Activated naive CD4-positive, alpha-beta T cell treated with anti-CD3 and anti-CD28 coated beads for 36 hours (primary cell): Measurements from ENCODE around the gene CORO1C. TPM values are rescaled to one million over a fixed set of nuclear protein-coding genes. Genes with fewer than 3 reads are reported as not detected.

Experiments
- CTCF ChIA-PET: fragments of 350-600 bp; sonication (Branson Sonifier 250); formaldehyde crosslinking; loops from one replicate; lab custom pipeline; 2021; ENCODE audit warnings: antibody characterized with exemption; lab: Charles Lee
- DNase-seq: peaks from one replicate; pipeline ENCODE4 v3.0.0-alpha.2; 2020
- H3K27ac Mint-ChIP-seq: one replicate; pipeline ENCODE4 v1.8.0; 2021; ENCODE audit warnings: mild to moderate bottlenecking, mixed read lengths
- H3K27me3 Mint-ChIP-seq: one replicate; pipeline ENCODE4 v1.8.0; 2021; ENCODE audit warnings: low read depth, mixed read lengths
- H3K36me3 Mint-ChIP-seq: one replicate; pipeline ENCODE4 v1.8.0; 2021; ENCODE audit warnings: low read depth, mixed read lengths
- H3K4me1 Mint-ChIP-seq: one replicate; pipeline ENCODE4 v1.8.0; 2021; ENCODE audit warnings: low read depth, mixed read lengths
- H3K4me3 Mint-ChIP-seq: one replicate; pipeline ENCODE4 v1.8.0; 2021; ENCODE audit warnings: mild to moderate bottlenecking, moderate library complexity, mixed read lengths
- H3K9me3 Mint-ChIP-seq: one replicate; pipeline ENCODE4 v1.8.0; 2021; ENCODE audit warnings: mixed read lengths
- intact Hi-C: fragments of 100-400 bp; cut with micrococcal nuclease; formaldehyde crosslinking; loops from one replicate; pipeline ENCODE4 v1.15.1; 2023
- total RNA-seq, 2 experiments: library from RNA; stranded (reverse); gene quantifications; one replicate each; pipeline ENCODE4 v1.2.3, GENCODE V29; 2021

The CORO1C gene
- total RNA-seq, 2 experiments from 2014 or later, result 36.4 to 43.7 TPM

DNA sequence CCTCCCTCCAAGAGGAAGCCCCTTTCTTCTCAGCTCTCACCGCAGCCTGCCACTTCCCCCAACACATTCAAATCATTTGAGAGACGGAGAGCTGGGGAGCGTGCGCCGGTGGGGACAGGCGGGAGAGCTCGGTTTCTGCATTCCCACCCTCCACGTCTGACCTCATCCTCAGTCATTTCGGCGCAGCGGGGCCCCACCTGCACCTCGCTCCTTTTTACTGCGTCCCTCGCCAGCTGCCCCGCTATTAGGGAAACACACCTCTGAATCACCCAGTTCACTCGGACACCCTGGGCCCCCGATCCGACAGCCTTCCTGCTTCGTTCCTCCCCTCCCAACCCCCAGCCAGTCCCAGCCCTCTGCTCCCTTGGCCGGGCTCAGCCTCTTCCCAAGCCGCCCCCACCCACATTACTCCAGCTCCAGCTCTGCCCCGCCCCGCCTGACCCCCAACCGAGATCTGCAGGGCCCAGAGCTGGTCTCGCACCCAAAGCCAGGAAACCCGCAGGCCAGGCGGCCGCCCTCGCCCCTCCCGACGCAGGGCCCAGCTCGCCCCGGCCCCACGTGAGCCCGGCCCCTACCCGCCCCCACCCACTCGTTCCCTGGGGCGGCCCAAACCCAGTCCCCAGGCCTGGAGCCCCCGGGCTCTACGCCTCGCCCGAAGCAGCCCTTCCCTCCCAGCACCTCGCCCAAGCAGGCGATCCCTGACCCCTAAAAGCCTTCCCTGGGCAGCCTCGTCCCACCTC, 783 bp downstream of the CORO1C start:
- CTCF ChIA-PET, result interaction anchor here (1.1 to 1.9 kb wide), 4 partner anchors 36 to 73 kb away, joined by 3 to 10 read pairs (median 5); no protein-coding TSS in a partner anchor
- peaks cover 29% of the 10 kb centered on the region for H3K4me1 Mint-ChIP-seq

DNA sequence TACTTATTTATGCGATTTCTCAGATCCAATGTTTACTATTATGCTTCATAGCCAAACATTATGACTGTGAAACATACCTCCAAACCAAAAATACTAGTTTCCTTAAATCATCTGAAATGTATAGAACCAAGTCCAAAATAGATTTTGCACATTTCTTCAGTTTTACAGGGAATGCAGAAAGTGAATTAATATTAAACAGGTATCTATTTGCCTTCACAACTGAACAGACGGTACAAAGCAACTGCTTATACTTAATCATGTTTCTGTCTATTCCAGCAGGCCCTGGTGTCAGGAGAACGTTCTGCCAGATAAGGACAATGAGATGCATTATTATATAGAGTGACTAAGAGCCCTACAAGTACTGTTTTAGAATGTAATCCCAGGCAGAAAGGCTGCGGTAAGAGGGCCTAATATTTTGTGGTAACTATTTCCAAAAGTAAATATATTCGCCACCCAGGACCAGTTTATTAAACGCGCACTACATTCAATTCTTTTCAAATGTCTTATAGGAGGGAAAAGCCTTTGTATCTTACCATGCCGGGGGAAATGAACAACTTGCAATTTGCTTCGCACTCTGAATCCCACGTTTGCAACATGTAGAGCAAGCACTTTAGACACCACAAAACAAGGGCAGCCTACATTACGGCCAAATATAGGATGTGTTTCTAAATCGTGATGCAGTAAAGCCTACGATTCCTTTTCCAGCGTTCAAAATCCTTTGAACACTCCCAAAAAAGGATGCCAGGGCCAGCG, 1.5 kb downstream of the CORO1C start:
- CTCF ChIA-PET, result interaction anchor here (1.1 to 1.9 kb wide), 4 partner anchors 35 to 74 kb away, joined by 3 to 10 read pairs (median 5); no protein-coding TSS in a partner anchor
- Mint-ChIP-seq H3K4me1 (peaks cover 36% of the 10 kb centered on the region), H3K27ac (no peak overlapping the region), H3K9me3 (no peaks in the 10 kb centered on the region), H3K36me3 (no peaks in the 10 kb centered on the region), H3K27me3 (no peaks in the 10 kb centered on the region), H3K4me3 (peak overlapping the region; percentile 89)
- intact Hi-C loops, result loop anchor here (2.0 kb wide), 4 partner anchors 73 to 363 kb away; partner anchors contain the start of genes ALKBH2, SSH1 and USP30
- DNase-seq, result no peak

More for the DNA sequence above, 783 bp downstream of the CORO1C start:
- DNase-seq, result peak; percentile 73
- no peaks in the 10 kb centered on the region for H3K9me3 Mint-ChIP-seq
- H3K36me3 Mint-ChIP-seq, result no peaks in the 10 kb centered on the region
- peak overlapping the region; percentile 89 for H3K4me3 Mint-ChIP-seq
- intact Hi-C loops, result loop anchor here (1.0 to 2.0 kb wide), 11 partner anchors 39 to 424 kb away; partner anchors contain the start of genes ALKBH2, ISCU, SSH1 and UNG
- H3K27me3 Mint-ChIP-seq, result no peaks in the 10 kb centered on the region
- H3K27ac Mint-ChIP-seq, result no peak overlapping the region

DNA sequence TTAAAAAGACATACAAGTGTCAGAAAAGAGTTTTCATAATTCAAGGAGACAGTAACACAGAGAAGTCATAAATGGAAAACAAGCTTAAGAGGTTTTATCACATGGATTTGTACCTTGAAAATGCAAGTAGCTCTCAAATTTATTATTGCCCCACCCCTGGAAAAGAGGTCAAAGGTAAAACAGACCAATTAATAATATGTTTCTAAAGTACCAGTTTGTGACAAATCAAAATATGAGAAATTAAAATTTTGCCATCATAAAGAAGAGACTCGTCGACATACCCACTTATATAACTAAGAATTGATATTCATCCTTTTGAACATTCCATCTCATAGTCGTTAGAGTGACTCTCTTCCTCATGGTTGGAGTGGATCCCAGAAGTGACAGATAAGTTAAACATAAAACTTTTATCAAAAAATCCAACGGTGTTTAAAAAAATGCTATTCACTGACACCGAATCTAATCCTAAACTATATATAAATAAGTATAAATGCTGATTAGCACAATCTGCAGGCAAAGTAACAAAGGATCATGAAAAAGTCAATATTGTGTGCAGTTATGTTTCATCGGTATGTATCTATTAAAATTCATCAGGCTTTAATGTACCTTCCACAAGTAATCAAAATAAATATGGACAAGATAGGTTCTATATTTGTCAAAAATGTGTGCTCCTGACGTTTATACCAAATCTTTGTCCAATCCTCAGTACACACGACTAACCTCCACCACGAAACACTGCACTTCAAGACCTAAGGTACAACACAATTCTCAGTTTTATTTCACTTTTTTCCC, 2.3 kb downstream of the CORO1C start:
- intact Hi-C loops, result no loop called here
- no peak for DNase-seq
- Mint-ChIP-seq H3K9me3 (no peaks in the 10 kb centered on the region), H3K27me3 (no peaks in the 10 kb centered on the region), H3K4me3 (no peak overlapping the region), H3K36me3 (no peaks in the 10 kb centered on the region), H3K4me1 (peaks cover 42% of the 10 kb centered on the region), H3K27ac (no peak overlapping the region)
- CTCF ChIA-PET, result interaction anchor here (0.5 to 1.0 kb wide), 2 partner anchors 78 to 573 kb away, joined by 3 read pairs; no protein-coding TSS in a partner anchor

DNA sequence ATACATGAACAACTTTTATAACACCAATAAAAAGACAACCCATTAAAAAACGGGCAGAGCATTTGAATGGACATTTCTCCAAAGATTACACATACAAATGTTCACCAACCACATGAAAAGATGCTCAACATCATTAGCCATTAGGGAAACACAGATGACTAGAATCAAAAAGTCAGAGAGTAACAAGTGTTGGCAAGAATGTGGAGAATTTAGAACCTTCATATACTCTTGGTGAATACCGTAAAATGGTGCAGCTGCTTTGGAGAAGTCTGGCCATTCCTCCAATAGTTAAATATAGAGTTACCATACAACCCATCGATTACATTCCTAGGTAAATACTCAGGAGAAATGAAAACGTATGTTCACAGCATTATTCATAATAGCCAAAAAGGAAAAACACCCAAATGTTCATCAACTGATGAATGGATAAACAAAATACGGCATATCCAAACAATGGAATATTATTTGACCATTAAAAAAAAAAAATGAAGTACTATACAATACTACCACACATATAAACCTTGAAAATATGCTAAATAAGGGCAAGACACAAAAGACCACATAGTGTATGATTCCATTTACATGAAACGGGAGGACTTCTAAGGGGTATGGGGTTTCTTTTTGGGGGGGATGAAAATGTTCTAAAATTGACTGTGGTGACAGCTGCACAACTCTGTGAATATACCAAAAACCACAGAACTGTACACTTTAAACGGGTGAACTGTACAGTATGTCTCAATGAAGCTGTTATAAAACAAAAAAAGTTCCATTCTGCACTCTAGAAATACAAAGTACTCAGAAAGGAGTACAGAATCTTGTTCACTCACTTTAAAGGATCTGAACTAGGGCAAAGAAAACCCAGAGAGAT, 3.2 kb downstream of the CORO1C start:
- Mint-ChIP-seq H3K4me1 (peaks cover 49% of the 10 kb centered on the region), H3K27ac (no peak overlapping the region), H3K36me3 (no peaks in the 10 kb centered on the region), H3K27me3 (no peaks in the 10 kb centered on the region), H3K4me3 (no peak overlapping the region), H3K9me3 (no peaks in the 10 kb centered on the region)
- intact Hi-C loops, result no loop called here
- CTCF ChIA-PET, result interaction anchor here (0.7 to 1.1 kb wide), 3 partner anchors 37 to 574 kb away, joined by 3 to 5 read pairs (median 3); no protein-coding TSS in a partner anchor
- no peak for DNase-seq

DNA sequence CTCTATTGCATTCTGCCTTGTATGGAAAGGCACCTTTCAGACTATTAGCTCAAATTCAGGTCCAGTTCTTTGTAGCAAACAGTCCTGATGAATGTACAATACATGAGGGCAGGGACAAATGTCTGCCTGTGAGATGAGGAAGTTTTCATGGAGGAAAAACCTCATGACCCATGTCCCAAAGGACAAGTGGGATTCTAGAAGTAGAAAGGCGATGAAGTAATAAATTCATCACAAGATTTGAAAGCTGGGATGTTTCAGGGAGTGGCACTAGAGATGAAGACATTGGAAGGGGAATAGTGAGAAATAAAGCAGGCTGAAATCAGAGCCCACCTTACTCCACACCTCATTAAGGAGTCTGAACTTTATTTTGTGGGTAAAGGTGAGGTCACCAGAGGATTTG, 4.2 kb downstream of the CORO1C start:
- Mint-ChIP-seq H3K27ac (no peak overlapping the region), H3K36me3 (no peaks in the 10 kb centered on the region), H3K27me3 (no peaks in the 10 kb centered on the region), H3K4me1 (peaks cover 56% of the 10 kb centered on the region), H3K4me3 (no peak overlapping the region), H3K9me3 (no peaks in the 10 kb centered on the region)
- DNase-seq, result no peak
- intact Hi-C loops, result no loop called here
- CTCF ChIA-PET, result interaction anchor here (1.1 kb wide), 1 partner anchor 109 kb away, joined by 3 read pairs; no protein-coding TSS in a partner anchor

DNA sequence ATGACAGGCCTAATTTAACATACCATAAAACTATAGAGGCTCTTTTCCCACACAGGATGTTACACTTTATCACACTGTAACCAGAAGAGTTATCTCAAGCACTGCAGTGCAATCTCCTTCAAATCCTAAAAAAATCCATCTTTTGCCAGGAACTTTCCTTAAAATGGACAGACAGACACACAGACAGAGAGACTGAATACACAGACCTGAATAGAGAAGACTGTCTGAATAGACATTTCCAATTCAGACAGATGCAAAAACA, 6.5 kb downstream of the CORO1C start:
- no peaks in the 10 kb centered on the region for H3K36me3 Mint-ChIP-seq
- H3K4me3 Mint-ChIP-seq, result no peak overlapping the region
- intact Hi-C loops, result no loop called here
- no peak overlapping the region for H3K27ac Mint-ChIP-seq
- H3K9me3 Mint-ChIP-seq, result no peaks in the 10 kb centered on the region
- peaks cover 44% of the 10 kb centered on the region for H3K4me1 Mint-ChIP-seq
- CTCF ChIA-PET, result interaction anchor here (1.0 kb wide), 1 partner anchor 35 kb away, joined by 3 read pairs; no protein-coding TSS in a partner anchor
- no peak for DNase-seq
- no peaks in the 10 kb centered on the region for H3K27me3 Mint-ChIP-seq

DNA sequence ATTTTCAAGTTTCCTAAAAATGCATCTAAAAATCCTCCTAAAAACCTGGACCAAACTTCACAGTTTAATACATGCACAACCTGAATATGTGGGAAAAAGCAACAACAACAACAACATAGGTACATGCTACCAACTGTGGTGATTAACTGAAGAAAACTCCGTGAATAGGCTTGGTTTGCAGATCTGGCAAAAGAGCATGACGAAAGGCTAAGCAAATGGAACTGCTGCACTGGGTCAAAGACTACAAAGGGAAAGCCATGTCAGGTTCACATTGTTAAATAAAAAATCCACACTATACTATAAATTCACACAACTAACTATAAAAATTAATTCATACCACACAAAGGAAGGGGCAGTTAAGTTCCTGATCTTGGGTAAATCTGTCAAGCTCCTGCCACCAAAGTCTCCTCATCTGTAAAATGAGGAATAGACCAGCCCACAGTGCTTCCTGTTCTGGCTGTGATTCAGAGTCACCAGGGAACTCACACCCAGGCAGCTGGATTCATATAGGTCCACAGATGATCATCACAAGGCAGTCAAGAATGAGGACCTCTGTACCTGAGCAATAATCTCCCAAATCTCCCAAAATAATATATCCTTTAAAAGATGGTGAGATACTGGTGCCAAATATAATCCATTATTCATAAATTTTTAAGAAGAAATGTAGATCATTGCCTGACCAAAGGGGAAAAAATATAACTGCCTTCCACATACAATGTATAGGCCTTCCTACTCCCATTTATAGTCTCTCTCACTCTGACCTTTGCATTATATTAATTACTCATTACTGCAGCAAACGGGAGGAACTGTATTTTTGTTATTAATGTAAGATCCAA, 7.0 kb downstream of the CORO1C start:
- no peak overlapping the region for H3K4me3 Mint-ChIP-seq
- no peaks in the 10 kb centered on the region for H3K9me3 Mint-ChIP-seq
- H3K36me3 Mint-ChIP-seq, result no peaks in the 10 kb centered on the region
- H3K27ac Mint-ChIP-seq, result no peak overlapping the region
- CTCF ChIA-PET, result interaction anchor here (1.0 kb wide), 1 partner anchor 34 kb away, joined by 3 read pairs; no protein-coding TSS in a partner anchor
- intact Hi-C loops, result no loop called here
- peaks cover 39% of the 10 kb centered on the region for H3K4me1 Mint-ChIP-seq
- peak; percentile 45 for DNase-seq
- no peaks in the 10 kb centered on the region for H3K27me3 Mint-ChIP-seq

DNA sequence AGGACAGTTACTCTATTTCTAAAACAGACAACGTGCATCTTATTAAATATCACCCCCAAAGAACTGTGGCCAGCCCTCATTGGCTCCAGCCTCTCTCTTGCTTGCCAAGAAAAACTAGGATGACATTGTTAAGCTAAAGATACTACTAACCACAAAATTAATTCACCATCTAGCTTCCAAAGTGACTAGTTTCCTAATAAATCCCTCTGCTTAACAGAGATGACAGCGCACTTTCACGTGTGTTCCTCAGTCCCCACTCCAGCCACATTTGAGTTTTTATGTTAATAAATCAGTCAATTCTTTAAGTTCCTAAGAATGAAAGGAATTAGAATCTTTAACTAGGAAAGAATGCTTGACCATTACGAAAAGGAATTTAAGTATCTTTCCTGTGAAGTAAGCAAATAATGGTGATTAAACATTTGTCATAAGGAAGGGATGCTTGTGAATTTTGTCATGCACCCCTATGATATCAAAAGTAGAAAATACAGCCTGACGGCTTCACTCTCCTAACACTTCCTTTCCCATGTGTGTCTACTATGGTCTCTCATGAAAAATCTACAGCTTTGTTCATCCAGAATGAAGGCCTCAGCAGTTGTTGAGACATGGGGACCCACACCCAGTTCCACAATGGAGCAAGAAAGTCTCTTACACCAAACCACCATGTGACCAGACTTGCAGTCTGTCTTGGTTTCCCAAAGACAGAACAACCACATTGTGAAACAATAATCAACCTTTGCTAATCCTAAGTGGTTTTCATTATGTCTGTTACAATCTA, 8.1 kb downstream of the CORO1C start:
- peaks cover 32% of the 10 kb centered on the region for H3K4me1 Mint-ChIP-seq
- CTCF ChIA-PET, result interaction anchor here (0.5 to 0.6 kb wide), 2 partner anchors 34 to 171 kb away, joined by 3 read pairs; no protein-coding TSS in a partner anchor
- H3K4me3 Mint-ChIP-seq, result no peak overlapping the region
- H3K27me3 Mint-ChIP-seq, result no peaks in the 10 kb centered on the region
- intact Hi-C loops, result no loop called here
- no peaks in the 10 kb centered on the region for H3K9me3 Mint-ChIP-seq
- H3K36me3 Mint-ChIP-seq, result no peaks in the 10 kb centered on the region
- H3K27ac Mint-ChIP-seq, result no peak overlapping the region
- DNase-seq, result no peak

DNA sequence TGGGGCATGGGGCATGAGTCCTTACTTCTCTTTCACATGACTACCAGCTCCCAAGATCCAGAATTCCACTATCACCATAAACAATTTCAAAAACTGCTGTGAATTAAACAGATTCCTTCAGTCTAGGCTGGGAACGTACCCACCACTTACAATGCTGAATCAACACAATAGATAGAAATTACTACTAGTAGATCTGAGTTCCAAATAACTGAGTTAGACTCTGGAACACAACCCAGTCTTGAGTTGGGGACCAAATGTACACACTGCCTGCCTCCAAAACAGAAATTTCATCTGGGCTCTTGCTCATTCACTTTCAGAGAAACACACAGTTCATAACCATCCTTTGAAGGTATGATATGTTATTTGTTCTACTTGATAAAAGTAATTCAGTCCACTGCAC, 8.9 kb downstream of the CORO1C start:
- intact Hi-C loops, result no loop called here
- DNase-seq, result no peak
- Mint-ChIP-seq H3K36me3 (no peaks in the 10 kb centered on the region), H3K27ac (no peak overlapping the region), H3K4me1 (peaks cover 32% of the 10 kb centered on the region), H3K4me3 (no peak overlapping the region), H3K9me3 (no peaks in the 10 kb centered on the region), H3K27me3 (no peaks in the 10 kb centered on the region)
- CTCF ChIA-PET, result interaction anchor here (0.5 to 1.0 kb wide), 3 partner anchors 35 to 170 kb away, joined by 3 read pairs; no protein-coding TSS in a partner anchor

DNA sequence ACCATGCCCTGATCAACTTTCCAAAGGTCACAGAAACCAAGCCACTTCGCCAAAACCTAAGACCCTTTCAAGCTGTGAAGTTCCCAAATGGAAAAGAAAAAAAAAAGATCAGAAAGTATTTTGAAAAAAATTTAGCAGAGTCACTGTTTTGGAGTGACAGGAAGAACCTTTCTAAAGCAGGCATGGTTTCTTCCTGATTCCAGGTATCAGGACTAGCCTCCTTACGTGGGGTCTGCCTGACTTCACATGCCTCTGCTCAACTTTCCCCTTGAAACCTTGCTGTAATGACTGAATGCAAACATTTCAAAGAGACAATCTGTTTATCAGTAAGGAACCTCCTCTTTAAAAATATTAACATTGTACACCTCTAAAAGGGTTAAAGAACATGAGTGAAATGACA, 9.5 kb downstream of the CORO1C start:
- intact Hi-C loops, result no loop called here
- no peak for DNase-seq
- Mint-ChIP-seq H3K36me3 (no peaks in the 10 kb centered on the region), H3K9me3 (no peaks in the 10 kb centered on the region), H3K27me3 (no peaks in the 10 kb centered on the region), H3K27ac (no peak overlapping the region), H3K4me1 (peaks cover 32% of the 10 kb centered on the region), H3K4me3 (no peak overlapping the region)
- CTCF ChIA-PET, result interaction anchor here (1.0 to 1.2 kb wide), 2 partner anchors 58 to 81 kb away, joined by 3 read pairs; no protein-coding TSS in a partner anchor
